HG02943 (cell line): ENCODE results near the gene MYDGF.
A peak's percentile ranks its signal among the peaks of the same experiment; 100 is the strongest.
"Not testable (repeated sequence)": the region's sequence is repeated elsewhere in the genome, so short reads cannot be mapped to it uniquely, and the experiment has no call there.

Experiments
- ATAC-seq: cut with Tn5 transposase; IDR thresholded peaks from one replicate; pipeline ENCODE4 v1.9.1; 2021; ENCODE audit warnings: mild to moderate bottlenecking, low read depth, moderate library complexity; ENCODE audit not compliant: unreplicated experiment

MYDGF gene

DNA sequence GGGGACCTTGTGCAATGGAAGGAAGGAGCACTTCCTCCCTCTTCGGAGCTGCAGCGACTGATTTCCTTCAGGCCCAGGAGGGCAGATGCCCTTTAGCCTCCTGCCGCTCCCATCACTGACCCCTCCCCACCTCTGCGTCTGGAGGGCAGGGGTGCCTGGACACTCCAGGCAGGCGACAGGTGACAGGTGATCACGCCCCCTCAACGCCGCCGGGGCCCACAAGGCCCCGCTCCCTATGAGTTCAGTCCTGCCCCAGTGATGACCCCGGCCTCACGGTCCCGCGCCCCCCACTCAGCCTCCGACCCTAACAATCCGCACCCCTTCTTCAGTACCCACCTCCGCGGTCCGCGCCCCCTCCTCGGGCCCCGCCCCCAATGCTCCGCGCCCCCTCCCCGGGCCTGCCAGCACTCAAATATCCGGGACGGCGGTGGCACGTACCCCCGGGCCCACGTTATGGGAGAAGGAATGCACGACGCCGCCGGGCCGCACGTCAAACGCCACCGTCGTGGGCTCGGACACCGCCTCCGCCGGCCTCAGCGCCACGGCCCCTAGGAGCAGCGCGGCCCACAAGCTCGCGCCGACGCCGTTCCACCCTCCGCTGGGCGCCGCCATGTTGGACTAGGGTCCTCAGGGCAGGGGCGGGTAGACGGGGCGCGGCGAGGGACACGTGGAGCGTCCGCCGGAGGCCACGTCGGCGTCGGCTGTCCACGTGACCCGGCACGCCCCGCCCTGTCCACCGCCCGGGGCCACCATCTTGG lies at the start of gene MYDGF:
TSS of gene MYDGF (minus strand) at position 620 of the 758 bp plus-strand sequence. CDS start at position 612, 8 bp downstream.
- ATAC-seq: peak; percentile 84

GRCh38 chr19:4719499-4719866 lies 49.3 kb upstream of the MYDGF start:
- ATAC-seq: no peak

GRCh38 chr19:4717966-4718701 lies 48.0 kb upstream of the MYDGF start:
- ATAC-seq: no peak

- ATAC-seq: no peak
Measured at GRCh38 chr19:4717191-4717965, 47.2 kb upstream of the MYDGF start.

GRCh38 chr19:4715529-4716221 lies 45.5 kb upstream of the MYDGF start:
- ATAC-seq: no peak

GRCh38 chr19:4715178-4715528 lies 45.0 kb upstream of the MYDGF start:
- ATAC-seq: not testable (repeated sequence)

DNA sequence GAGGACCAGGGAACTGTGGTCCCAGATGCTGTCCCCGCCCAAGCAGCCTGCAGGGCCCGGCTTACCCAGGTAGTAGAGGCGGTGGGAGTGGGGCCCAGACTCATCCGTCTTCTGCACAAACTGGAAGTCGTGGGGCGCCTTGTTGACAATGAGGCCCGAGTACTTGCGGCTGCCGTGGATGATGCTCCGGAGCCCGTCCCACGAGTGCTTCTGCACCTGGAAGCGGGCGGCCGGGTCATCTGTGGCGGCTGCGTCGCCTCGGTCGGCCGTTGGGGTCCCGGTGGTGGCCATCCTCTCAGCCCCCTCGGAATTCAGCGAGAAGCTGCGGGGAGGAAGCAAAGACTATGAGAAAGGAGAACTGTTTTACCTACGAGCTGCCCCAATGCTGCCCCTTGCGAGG lies 43.9 kb upstream of the MYDGF start:
- ATAC-seq: no peak

DNA sequence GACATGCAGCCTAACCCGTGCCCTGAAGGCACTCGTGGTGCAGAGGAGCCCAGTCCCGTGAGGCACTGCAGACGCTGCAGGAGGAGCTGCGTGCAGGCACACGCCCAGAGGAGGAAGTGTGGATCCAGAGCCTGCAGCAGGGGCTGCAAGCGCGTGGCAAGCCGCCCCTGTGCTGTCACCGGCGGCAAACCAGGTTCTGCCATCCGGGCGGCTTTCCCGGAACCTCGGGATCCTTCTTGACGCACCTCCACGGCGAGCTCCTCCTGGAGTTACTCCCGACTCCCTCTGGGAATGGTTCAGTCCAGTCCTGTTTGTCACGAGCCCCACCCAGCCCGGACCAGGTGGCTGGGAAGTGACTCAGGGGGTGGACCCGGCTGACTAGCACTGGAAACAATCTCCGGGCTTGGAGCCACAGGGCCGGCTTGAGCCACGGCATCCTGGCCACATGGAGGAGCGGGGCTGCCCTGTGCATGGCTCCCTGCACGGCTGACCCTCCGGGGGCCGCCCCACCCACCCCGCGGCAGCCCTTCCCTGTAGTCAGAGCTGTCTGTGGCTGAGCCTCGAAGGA lies 43.3 kb upstream of the MYDGF start:
- ATAC-seq: no peak

DNA sequence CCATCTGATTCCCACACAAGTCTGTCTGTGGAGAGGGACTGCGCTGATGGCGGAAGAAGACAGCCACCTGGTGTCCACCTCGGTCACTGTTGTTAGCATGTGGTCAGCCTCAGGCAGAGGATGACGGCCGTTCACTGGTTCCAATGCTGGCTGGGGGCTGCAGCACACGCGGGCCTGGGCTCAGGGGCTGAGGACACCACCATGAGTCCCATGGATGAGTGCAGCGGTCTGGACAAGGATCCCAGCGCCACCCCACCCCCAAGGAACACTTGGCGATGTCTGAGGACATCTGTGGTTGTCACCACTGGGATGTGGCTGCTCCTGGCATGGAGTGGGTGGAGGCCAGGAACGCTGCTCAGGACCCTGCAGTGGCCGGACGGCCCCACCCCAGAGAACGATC lies 42.6 kb upstream of the MYDGF start:
- ATAC-seq: no peak

- no peak for ATAC-seq
Measured at GRCh38 chr19:4711211-4711610, 41.1 kb upstream of the MYDGF start.

DNA sequence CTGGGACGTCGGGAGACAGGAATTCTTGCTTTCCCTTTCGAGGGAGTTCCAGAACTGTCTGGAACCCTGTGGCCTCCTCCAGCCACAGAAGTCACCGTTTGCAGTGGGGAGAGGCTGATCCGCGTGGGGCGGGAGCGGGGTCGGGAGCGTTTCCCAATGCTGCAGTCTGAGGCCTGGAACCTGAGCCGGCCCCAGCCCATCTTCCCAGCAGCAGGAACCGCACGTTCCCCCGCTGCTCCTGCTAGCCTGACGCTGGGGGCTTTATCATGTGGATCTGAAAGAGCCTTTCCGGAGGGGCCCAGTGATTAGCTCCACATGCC lies 40.1 kb upstream of the MYDGF start:
- no peak for ATAC-seq

DNA sequence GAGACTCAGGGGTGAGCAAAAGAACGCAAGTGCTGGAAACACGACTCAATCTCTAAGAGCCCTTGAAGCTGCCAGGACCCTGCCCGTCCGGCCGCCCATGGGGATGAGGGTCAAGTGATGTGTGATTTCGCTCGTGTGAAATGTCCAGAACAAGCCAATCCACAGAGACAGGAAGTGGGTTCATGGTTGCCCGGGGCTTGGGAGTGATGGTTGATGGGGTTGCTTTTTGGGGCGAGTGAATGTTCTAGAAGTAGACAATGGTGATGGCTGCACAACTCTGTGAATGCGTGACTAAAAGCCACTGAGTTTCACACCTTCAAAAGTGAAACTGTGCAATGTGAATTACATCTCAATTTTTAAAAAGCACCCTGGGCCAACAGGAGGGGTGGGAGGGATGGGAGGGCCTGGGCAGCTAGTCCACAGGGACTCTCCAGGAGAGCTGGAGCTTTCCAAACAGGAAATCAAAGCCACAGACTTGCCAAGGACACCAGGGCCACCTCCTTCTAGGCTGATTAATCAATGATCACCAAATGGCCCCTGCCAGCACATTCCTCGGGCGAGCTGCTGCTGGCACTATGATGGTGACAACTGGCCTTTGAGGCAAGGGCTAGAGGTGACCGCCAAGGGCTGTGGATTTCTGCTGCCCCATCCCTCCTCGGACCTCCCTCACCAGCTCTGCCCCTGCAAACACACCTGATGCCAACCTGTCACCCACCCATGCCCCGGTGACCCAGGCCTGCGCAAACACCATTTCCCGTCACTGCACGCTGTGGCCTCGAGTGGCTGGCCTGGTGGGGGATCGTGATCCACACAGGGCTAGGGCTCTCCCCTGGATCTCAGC lies 39.5 kb upstream of the MYDGF start:
- no peak for ATAC-seq

- no peak for ATAC-seq
Measured at GRCh38 chr19:4707956-4708650, 38.0 kb upstream of the MYDGF start.

- ATAC-seq: no peak
Measured at GRCh38 chr19:4707322-4707721, 37.2 kb upstream of the MYDGF start.

DNA sequence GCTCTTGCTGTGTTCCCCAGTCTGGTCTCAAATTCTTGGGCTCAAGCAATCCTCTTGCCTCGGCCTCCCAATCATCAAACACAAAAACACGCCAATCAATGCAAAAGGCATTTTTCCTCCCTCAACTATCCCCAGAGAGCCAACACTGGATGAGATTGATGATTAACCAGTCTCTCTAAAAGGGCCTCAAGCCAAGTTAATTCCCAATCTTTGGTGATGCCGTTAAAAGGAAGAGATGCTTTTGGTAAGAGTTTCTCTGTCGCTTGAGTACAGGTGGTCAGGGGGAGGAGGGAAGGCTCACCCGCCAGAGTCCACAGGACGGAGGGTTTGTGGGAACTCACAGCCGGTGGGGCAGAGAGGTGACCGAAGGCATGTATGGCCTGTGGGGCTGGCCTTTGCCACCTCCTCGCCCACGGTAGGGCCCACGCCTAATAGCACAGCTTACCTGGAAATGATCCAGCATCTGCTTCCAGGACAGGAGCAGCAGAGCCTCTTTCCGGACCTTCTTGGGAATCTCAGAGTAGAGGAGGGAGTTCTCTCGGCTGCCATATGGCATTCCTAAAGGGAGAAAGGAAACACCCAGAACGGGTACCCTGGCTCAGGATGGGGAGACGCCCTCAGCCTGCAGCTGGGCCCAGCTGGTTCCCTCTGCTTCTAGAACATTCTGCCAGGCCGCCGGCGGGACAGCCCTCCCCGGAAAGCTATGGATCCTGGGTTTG lies 35.4 kb upstream of the MYDGF start:
- ATAC-seq: no peak

- ATAC-seq: no peak
Measured at GRCh38 chr19:4704317-4704673, 34.2 kb upstream of the MYDGF start.

- ATAC-seq: no peak
Measured at GRCh38 chr19:4703671-4704316, 33.7 kb upstream of the MYDGF start.

- ATAC-seq: no peak
Measured at GRCh38 chr19:4702764-4703163, 32.6 kb upstream of the MYDGF start.
